NCI-H510A (cell line): Measurements from ENCODE around the gene TTC23.
"Not testable (repeated sequence)": the region's sequence is repeated elsewhere in the genome, so short reads cannot be mapped to it uniquely, and the experiment has no call there.

ENCODE experiments used
- DNase-seq: peaks from one replicate; lab custom pipeline; 2025; lab: John Stamatoyannopoulos, UW

The TTC23 gene

GRCh38 chr15:99250001-99250400 is 620 bp upstream of the TTC23 start:
- no peak for DNase-seq

GRCh38 chr15:99248000-99248715 is 1.2 kb downstream of the TTC23 start:
- DNase-seq: no peak

- no peak for DNase-seq
Observed at GRCh38 chr15:99247062-99247461, 2.3 kb downstream of the TTC23 start.

- no peak for DNase-seq
Observed at GRCh38 chr15:99244306-99244705, 5.1 kb downstream of the TTC23 start.

GRCh38 chr15:99241752-99242151 is 7.6 kb downstream of the TTC23 start:
- DNase-seq: no peak

GRCh38 chr15:99239545-99240198 is 9.7 kb downstream of the TTC23 start:
- no peak for DNase-seq

- no peak for DNase-seq
Observed at GRCh38 chr15:99238849-99239248, 10.5 kb downstream of the TTC23 start.

GRCh38 chr15:99234160-99234559 is 15.2 kb downstream of the TTC23 start:
- not testable (repeated sequence) for DNase-seq

- DNase-seq: no peak
Observed at GRCh38 chr15:99232740-99233139, 16.6 kb downstream of the TTC23 start.

- no peak for DNase-seq
Observed at GRCh38 chr15:99230867-99231266, 18.5 kb downstream of the TTC23 start.

- no peak for DNase-seq
Observed at GRCh38 chr15:99228120-99228770, 21.1 kb downstream of the TTC23 start.

- no peak for DNase-seq
Observed at GRCh38 chr15:99226802-99227201, 22.6 kb downstream of the TTC23 start.

GRCh38 chr15:99224372-99225214 is 24.8 kb downstream of the TTC23 start:
- DNase-seq: no peak

GRCh38 chr15:99213187-99213811 is 36.1 kb downstream of the TTC23 start:
- peak; percentile 4 for DNase-seq

- no peak for DNase-seq
Observed at GRCh38 chr15:99212406-99212805, 37.0 kb downstream of the TTC23 start.

- DNase-seq: no peak
Observed at GRCh38 chr15:99211926-99212325, 37.5 kb downstream of the TTC23 start.

- no peak for DNase-seq
Observed at GRCh38 chr15:99210334-99210733, 39.0 kb downstream of the TTC23 start.

- no peak for DNase-seq
Observed at GRCh38 chr15:99209326-99209725, 40.1 kb downstream of the TTC23 start.

GRCh38 chr15:99207672-99208071 is 41.7 kb downstream of the TTC23 start:
- no peak for DNase-seq

GRCh38 chr15:99202176-99202552 is 47.2 kb downstream of the TTC23 start:
- no peak for DNase-seq

GRCh38 chr15:99201408-99202175 is 47.8 kb downstream of the TTC23 start:
- DNase-seq: no peak
